HG03045 (cell line): ENCODE data around the gene BRSK2.

Experiments
- ATAC-seq: cut with Tn5 transposase; IDR thresholded peaks from one replicate; pipeline ENCODE4 v1.9.1; 2021; ENCODE audit warnings: mild to moderate bottlenecking, moderate library complexity; ENCODE audit not compliant: unreplicated experiment

The BRSK2 gene

DNA sequence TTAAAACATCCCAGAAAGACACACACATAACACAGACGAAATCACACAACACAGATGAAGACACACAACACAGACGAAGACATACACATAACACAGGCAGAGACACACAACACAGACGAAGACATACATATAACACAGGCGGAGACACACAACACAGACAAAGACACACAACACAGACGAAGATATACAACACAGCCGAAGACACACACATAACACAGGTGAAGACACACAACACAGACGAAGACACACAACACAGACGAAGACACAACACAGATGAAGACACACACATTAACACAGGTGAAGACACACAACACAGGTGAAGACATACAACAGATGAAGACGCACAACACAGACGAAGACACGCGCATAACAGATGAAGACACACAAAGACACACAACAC is 101.6 kb downstream of the BRSK2 start:
- ATAC-seq, result no peak

- no peak for ATAC-seq
Observed at GRCh38 chr11:1493650-1494244, 104.0 kb downstream of the BRSK2 start.

DNA sequence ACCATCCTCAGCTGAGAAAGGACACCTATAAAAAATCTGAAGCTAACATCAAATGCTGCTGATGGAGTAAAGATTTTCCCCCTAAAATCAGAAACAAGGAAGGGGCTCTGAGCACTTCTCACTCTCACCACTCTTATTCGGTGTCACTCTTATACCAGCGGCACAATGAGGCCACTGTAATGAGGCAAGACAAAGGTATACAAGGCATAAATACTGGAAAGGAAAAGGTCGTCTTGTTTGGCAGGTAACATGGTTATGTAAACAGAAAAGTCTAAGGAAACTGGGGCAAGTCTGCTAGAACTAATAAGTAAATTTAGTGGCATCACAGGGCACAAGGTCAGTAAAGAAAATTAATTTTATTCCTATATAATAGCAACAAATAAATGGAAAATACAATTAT is 104.9 kb downstream of the BRSK2 start:
- ATAC-seq, result no peak

DNA sequence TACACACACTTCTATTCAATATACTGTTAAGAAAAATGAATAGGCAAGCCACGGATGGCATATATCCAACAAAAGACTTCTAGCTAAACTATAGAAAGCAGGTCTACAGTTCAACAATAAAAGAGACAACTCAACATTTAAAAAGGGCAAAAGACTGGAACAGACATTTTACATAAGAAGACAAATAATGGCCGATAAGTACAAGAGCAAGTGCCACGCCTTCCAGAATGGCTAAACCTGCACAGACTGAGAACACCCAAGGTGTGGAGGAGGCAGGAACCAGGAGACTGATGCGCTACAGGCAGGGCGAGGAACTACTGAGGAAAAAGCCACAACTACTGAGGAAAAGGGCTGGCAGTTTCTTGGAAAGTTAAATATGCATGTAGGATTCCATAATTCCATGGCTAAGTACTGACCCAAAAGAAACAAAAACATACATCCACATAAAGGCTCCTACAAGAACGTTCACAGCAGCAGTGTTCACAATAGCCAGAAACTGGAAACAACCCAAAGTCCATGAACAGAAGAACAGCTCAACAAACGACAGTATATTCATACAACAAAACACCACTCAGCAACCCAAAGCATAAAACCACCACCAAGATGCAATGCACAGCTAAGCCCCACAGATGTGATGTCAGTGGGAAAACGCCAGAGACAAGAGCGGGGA is 106.5 kb downstream of the BRSK2 start:
- no peak for ATAC-seq

DNA sequence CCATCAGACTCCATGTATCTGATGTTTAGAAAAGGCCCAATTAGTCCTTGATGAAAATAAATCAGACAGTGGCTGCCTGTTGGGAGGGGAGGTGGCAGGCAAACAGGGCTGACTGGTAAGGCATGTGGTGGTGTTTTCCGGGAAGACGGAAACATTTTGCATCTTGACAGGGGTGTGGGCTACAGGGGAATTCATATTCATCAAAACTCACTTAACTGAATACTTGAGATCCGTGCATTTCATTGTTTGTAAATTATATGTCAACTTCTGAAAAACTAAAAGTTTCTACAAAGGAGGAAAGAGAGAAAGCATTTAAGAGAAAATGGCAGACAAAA is 107.0 kb downstream of the BRSK2 start:
- no peak for ATAC-seq

DNA sequence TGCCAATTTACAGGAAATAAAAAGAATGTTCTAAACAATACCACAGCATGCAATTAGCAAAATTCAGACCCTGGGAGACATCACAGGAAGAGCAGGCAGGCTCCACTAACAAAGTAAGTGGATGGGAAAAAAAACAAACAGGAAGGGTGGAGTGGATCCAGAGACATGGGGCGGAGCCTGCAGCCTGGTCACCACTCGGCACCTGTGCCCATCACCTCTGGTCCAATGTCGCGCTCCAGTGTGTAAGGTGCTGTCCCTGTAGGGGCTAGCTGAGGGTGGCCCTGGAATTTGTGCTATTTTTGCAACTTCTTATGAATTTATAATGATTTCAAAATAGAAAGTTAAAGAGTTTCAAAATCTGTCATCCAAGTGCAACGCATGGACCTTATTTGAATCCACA is 107.9 kb downstream of the BRSK2 start:
- ATAC-seq, result no peak

GRCh38 chr11:1498262-1498661 is 108.5 kb downstream of the BRSK2 start:
- no peak for ATAC-seq

GRCh38 chr11:1499261-1499890 is 109.6 kb downstream of the BRSK2 start:
- ATAC-seq, result no peak

- ATAC-seq, result no peak
Observed at GRCh38 chr11:1499899-1500298, 110.2 kb downstream of the BRSK2 start.

- no peak for ATAC-seq
Observed at GRCh38 chr11:1500466-1501420, 111.0 kb downstream of the BRSK2 start.

GRCh38 chr11:1501421-1502167 is 111.9 kb downstream of the BRSK2 start:
- ATAC-seq, result no peak

GRCh38 chr11:1502168-1502953 is 112.6 kb downstream of the BRSK2 start:
- no peak for ATAC-seq

DNA sequence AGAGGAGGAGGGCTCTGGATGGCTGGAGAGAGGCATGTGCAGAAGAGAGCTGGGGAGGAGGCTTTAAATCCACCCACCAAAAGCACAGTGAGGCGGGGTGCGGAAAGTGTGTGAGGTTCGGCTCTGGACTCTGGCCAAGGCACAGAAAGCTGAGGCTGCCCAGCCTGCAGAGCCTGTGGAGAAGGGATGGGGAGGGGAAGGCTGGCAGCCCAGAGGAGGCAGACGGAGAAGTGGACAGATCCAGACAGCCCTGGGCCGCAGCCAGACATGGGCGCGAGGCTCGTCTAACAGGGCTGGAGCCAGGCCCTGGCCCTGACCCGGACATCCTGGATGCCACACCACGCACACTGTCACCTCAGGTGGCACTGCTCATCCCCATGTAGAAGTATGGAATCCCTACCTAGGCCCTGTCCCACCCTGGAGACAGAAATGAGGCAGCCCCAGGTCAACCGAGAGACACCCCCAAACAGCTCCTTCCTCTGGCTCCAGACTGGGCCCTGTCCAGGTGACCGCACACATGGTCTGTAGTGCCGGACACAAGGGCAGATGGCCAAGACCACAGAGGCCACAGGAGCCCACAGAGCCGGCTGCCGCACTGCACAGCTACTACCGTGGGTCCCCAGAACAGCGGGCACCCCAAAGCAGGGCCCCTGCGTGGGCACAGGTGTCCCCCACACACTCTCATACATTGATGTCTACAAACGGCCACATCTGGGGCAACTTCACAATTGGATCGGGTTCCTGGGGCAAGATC is 113.4 kb downstream of the BRSK2 start:
- no peak for ATAC-seq

DNA sequence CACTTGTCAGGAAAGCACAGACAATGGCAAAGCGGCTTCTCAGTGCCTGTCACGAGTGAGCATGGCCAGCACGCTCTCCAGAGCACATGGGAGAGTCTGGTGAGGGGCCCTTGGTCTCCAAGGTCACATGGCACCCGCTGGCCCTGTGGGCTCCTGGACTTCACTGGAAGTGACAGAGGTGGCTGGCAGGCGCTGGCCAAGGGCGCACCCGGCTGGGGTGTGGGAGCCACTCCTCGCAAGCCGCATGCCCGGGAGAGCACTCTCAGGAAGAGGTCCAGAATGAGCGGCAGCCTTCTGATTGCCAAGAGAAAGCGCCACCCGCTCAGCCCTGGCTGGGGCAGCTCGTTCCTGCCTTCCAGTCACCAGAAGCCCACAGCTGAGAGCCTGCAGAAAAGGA is 114.0 kb downstream of the BRSK2 start:
- no peak for ATAC-seq

DNA sequence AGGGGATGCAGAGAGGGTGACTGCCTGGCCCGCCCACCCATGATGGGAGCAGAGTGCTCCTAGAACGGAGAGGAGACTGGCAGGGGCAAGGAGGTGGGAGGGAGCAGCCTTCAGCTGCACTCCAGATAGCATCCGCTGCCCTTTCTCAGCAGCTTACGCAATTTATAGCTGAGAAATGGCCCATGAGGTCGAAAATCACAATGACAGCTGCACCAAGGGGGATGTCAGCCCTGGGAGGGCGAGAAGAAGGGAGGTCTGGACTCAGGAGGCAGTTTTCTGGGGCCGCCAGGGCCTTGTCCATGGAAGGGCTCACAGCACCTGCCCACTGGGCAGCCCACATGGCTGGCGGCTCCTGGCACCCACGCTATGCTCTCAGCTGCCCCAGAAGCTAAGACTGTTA is 114.4 kb downstream of the BRSK2 start:
- ATAC-seq, result no peak

GRCh38 chr11:1504581-1505290 is 115.0 kb downstream of the BRSK2 start:
- ATAC-seq, result no peak

DNA sequence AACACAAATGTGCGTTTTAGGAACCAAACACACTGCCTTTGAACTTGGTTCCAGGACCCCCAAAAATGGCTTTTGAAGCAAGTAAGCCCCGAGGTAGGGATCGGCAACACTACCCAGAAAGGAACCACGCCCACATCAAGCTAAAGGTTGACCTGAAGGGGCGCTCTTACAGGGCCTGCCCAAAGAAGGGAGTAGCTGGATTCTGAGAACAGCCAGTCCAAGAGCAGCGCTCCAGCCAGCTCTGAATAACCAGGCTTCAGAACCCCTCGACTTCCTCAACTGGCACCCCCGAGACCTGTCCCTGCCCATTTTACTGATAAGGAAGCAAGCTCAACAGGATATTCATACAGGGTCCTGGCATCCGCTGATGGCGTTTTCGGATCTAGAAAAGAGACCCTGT is 115.7 kb downstream of the BRSK2 start:
- no peak for ATAC-seq

- ATAC-seq, result no peak
Observed at GRCh38 chr11:1506981-1507380, 117.2 kb downstream of the BRSK2 start.
